HG02973 (cell line): Measurements from ENCODE around the gene XPO4.
"Not testable (repeated sequence)": the region's sequence is repeated elsewhere in the genome, so short reads cannot be mapped to it uniquely, and the experiment has no call there.

Source experiments
- ATAC-seq: cut with Tn5 transposase; IDR thresholded peaks from one replicate; pipeline ENCODE4 v1.9.1; 2021; ENCODE audit warnings: moderate library complexity; ENCODE audit not compliant: unreplicated experiment

XPO4 gene

DNA sequence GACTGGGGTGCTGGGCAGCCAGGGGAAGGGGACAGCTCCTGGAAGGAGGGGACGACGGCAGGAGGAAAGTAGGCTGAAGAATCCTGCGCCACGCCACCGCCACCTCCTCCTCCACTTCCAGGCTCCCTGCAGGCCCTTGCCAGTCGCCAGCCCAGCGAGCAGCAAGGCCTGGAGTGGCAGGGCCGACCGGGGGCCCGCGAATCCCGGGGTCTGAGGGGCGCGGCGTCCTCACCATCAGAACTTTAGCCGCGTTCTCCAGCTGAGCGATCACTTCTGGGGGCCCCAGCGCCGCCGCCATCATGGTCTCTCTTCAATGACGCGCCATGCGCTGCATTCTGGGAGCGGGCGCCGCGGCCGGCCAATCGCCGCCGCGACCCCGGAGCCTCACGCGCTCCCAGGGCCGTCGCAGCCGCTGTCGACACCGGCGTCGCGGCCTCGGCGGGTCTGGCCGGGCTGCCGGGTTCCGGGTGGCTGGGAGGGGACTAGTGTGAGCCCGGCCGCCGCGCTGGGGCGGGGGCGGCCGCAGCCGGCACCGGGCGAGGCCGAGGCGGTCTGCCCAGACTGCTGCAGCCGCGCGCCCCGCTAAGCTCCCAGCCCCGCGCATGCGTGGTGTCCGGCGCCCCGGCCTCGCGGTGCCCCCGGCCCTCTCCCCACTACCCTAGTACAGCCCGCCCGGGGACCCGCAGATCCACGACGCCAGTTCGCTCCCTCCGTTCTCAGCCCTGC, at the start of gene XPO4:
TSS of gene XPO4 (minus strand) at position 309 of the 726 bp plus-strand sequence. CDS start at position 301, 8 bp downstream.
- peak; percentile 93 for ATAC-seq

GRCh38 chr13:20948001-20948400, 45.5 kb upstream of the XPO4 start:
- not testable (repeated sequence) for ATAC-seq

DNA sequence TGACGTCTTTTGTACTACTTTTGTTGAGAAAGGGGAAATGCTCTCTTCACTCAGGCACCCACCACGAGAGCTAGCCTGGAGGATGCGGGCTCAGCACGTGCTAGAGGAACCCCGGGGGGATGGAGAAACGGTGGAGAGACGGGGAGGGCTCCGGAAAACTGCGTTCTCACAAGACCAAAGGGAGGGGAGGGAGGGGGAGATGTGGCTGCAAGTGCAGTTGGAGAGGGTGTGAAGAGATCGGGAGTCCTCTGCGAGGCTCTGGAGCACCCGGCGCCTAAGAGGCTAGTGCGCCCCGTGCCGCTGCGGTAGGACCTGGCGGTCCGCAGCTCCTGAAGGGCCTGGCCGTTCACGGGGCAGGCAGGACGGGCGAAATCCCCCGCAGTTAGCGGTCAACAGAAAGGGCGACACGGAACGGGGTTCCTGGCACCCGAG, 43.4 kb upstream of the XPO4 start:
- ATAC-seq, result no peak

- no peak for ATAC-seq
These were observed 40.5 kb upstream of the XPO4 start for GRCh38 chr13:20942938-20943559.

GRCh38 chr13:20940511-20940910, 38.0 kb upstream of the XPO4 start:
- ATAC-seq, result not testable (repeated sequence)

GRCh38 chr13:20940083-20940482, 37.5 kb upstream of the XPO4 start:
- ATAC-seq, result no peak

GRCh38 chr13:20939662-20940061, 37.1 kb upstream of the XPO4 start:
- no peak for ATAC-seq

DNA sequence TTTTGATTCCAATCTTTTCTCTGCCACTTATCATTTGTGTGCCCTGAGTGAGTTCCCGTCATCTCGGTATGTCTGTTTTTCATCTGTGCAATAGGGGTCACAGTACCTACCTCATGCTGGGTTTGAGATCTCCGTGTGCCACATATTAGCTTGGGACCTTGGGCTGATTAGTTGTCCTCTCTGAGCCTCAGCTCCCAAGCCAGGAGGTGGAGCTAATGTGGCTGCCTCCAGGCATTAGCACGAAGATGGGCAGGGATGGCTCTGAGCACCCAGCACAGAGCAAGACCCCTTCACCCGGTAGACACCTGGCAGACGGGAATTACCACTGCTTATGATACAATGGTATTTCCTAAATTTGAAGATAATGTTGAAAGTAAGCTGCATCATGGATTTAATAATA, 35.8 kb upstream of the XPO4 start:
- ATAC-seq, result no peak

GRCh38 chr13:20927596-20928257, 25.2 kb upstream of the XPO4 start:
- no peak for ATAC-seq

DNA sequence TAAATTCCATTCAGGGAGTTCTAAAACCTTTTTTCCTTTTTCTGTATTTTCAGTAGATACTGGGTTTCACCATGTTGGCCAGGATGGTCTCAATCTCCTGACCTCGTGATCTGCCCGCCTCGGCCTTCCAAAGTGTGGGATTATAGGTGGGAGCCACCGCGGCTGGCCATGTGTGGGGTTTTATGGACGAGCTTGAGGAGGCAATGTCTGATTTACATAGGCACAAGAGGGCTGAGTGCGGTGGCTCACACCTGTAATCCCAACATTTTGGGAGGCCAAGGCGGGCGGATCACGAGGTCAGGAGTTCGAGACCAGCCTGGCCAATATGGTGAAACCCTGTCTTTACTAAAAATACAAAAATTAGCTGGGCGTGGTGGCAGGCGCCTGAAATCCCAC, 22.8 kb upstream of the XPO4 start:
- ATAC-seq, result not testable (repeated sequence)

GRCh38 chr13:20924758-20925394, 22.3 kb upstream of the XPO4 start:
- ATAC-seq, result no peak

GRCh38 chr13:20923272-20923671, 20.7 kb upstream of the XPO4 start:
- no peak for ATAC-seq

DNA sequence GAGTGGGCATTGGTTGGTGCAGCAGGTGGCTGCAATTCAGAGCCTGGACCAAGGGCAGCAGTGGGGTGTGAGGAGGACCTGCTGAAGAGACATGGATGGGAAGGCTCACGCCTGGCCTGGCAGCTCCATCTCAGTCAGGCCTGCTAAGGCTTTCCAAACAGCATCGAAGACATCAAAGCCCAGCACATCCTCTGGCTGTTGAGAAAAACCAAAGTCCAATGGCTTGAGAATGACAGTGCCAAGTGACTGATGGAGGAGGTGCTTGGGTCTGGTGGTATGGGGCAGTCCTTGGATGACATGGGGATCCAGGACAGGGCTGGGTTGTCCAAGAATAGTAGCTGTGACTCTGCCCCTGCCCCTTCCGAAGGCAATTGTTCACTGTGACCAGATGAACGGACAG, 19.0 kb upstream of the XPO4 start:
- no peak for ATAC-seq

DNA sequence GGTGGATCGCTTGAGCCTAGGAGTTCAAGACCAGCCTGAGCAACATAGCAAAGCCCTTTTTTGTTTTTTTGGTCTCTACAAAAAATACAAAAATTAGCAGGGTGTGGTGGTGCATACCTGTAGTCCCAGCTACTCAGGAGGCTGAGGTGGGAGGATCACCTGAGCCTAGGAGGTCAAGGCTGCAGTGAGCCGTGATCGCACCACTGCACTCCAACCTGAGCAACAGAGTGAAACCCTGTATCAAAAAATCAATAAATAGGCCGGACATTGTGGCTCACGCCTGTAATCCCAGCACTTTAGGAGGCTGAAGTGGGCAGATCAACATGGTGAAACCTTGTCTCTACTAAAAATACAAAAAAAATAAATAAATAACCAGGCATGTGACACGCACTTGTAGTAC, 13.1 kb upstream of the XPO4 start:
- not testable (repeated sequence) for ATAC-seq

- ATAC-seq, result no peak
These were observed 8.5 kb upstream of the XPO4 start for GRCh38 chr13:20911037-20911436.

GRCh38 chr13:20908714-20909497, 6.4 kb upstream of the XPO4 start:
- no peak for ATAC-seq

GRCh38 chr13:20904908-20905307, 2.4 kb upstream of the XPO4 start:
- no peak for ATAC-seq

DNA sequence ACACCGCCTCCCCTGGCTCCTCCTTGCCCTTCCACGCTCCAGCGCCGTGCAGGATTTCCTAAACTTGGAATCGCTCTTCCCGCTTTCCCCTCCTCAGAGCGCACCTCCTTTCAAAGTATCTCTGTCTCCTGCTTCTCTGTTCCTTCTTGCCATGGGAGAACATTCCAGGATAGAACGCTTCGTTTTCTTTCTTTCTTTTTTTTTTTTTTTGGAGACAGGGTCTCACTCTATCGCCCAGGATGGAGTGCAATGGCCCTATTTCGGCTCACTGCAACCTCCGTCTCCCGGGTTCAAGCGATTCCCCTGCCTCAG, 574 bp upstream of the XPO4 start:
- no peak for ATAC-seq

- peak; percentile 21 for ATAC-seq
These were observed 693 bp downstream of the XPO4 start for GRCh38 chr13:20901668-20902437.

- ATAC-seq, result no peak
These were observed 8.3 kb downstream of the XPO4 start for GRCh38 chr13:20894245-20894644.
